ENCODE results near the gene GSK3A. TPM values are rescaled to one million over a fixed set of nuclear protein-coding genes. Genes with fewer than 3 reads are reported as not detected.

The GSK3A gene
- total and polyA plus RNA-seq, 2 experiments from 2014 or later, result 17.7 to 40.7 TPM

GRCh38 chr19:42271861-42272534 is 29.6 kb upstream of the GSK3A start:
- DNase-seq (ENCODE audit: low spot score) (no peak), ATAC-seq (no peak)
- TF ChIP-seq ZNF114 (CRISPR knock-in tag; IDR thresholded peaks at IDR 0.05) (no peak), CTCF (conservative IDR thresholded peaks at IDR 0.05; ENCODE audit: low read depth in 2 of 2) (no peak), JUNB (IDR thresholded peaks at IDR 0.05; ENCODE audit: unreplicated experiment) (no peak), CREB1 (CRISPR knock-in tag; IDR thresholded peaks at IDR 0.05; ENCODE audit: low read depth) (no peak), POLR2AphosphoS5 (IDR thresholded peaks at IDR 0.05; ENCODE audit: low read depth) (no peak), NANOG (IDR thresholded peaks at IDR 0.05; ENCODE audit: borderline replicate concordance) (no peak), EZH2phosphoT487 (IDR thresholded peaks at IDR 0.05; ENCODE audit: unreplicated experiment) (no peak), EZH2 (IDR thresholded peaks at IDR 0.05; ENCODE audit: low read depth, unreplicated experiment) (no peak), ZNF331 (CRISPR knock-in tag; IDR thresholded peaks at IDR 0.05; ENCODE audit: low read depth) (no peak), ZNF462 (CRISPR knock-in tag; IDR thresholded peaks at IDR 0.05) (no peak), STAT1 (IDR thresholded peaks at IDR 0.05; ENCODE audit: unreplicated experiment) (no peak), REST (IDR thresholded peaks at IDR 0.05; ENCODE audit: unreplicated experiment) (no peak), ETS1 (IDR thresholded peaks at IDR 0.05) (no peak)
- Histone ChIP-seq H3K27me3 (ENCODE audit: insufficient read depth) (peaks cover 7% of the 10 kb centered on the region; the same call in 1 of the 2 replicates), H3K4me2 (no peak overlapping the region), H3K79me2 (replicated peaks; ENCODE audit: insufficient read depth) (peaks cover 6% of the 10 kb centered on the region; the same call in 1 of the 2 replicates), H3K9me2 (ENCODE audit: insufficient read depth) (no peaks in the 10 kb centered on the region), H3K36me3 (ENCODE audit: insufficient read depth) (no peaks in the 10 kb centered on the region), H3K27ac (ENCODE audit: low read depth) (no peak overlapping the region), H3K4me3 (no peak overlapping the region), H3F3A (replicated peaks; ENCODE audit: low read depth) (0 out of 2 replicates have a peak, but pooled peaks cover 4% of the 10 kb centered on the region), H2AFZ (no peak overlapping the region), H3K4me1 (ENCODE audit: insufficient read depth) (peaks cover 9% of the 10 kb centered on the region; the same call in 1 of the 2 replicates), H4K20me1 (replicated peaks; ENCODE audit: insufficient read depth) (0 out of 2 replicates have a peak, but pooled peaks cover 3% of the 10 kb centered on the region)
- Mint-ChIP-seq H3K4me1 (peaks cover 27% of the 10 kb centered on the region), H3K9me3 (no peaks in the 10 kb centered on the region; the same call in 2 of the 3 replicates), H3K4me3 (no peak overlapping the region), H3K27ac (no peak overlapping the region), H3K36me3 (ENCODE audit: low read depth) (peaks cover 13% of the 10 kb centered on the region; the same call in 2 of the 3 replicates), H3K27me3 (ENCODE audit: insufficient read depth, low read depth, poor library complexity) (peaks cover 3% of the 10 kb centered on the region)
